Upper lobe of left lung (tissue), 4 donors: Measurements from ENCODE around the gene ARHGEF10L.

Experiments
- EP300 ChIP-seq, 4 donors: sonication (generic); formaldehyde crosslinking; IDR thresholded peaks; one replicate each; pipeline ENCODE4 v1.5.1; 2017; ENCODE audit warnings: antibody characterized with exemption in 4 of 4, control low read depth in 2 of 4
- TF ChIP-seq, protein P1 (sequence below), 6 experiments: fragments of 450-650 bp in 4 of 6; fragments of 200-600 bp in 2 of 6; sonication (generic) in 2 of 6; IDR thresholded peaks; one replicate each; pipeline ENCODE4 v1.5.1; 2016 to 2019; ENCODE audit warnings: antibody characterized with exemption in 6 of 6

GRCh38 chr1:17615959-17616358 lies 76.5 kb downstream of the ARHGEF10L start:
- TF ChIP-seq, protein P1, sequence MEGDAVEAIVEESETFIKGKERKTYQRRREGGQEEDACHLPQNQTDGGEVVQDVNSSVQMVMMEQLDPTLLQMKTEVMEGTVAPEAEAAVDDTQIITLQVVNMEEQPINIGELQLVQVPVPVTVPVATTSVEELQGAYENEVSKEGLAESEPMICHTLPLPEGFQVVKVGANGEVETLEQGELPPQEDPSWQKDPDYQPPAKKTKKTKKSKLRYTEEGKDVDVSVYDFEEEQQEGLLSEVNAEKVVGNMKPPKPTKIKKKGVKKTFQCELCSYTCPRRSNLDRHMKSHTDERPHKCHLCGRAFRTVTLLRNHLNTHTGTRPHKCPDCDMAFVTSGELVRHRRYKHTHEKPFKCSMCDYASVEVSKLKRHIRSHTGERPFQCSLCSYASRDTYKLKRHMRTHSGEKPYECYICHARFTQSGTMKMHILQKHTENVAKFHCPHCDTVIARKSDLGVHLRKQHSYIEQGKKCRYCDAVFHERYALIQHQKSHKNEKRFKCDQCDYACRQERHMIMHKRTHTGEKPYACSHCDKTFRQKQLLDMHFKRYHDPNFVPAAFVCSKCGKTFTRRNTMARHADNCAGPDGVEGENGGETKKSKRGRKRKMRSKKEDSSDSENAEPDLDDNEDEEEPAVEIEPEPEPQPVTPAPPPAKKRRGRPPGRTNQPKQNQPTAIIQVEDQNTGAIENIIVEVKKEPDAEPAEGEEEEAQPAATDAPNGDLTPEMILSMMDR (IDR thresholded peaks at IDR 0.05), result no peak
- TF ChIP-seq EP300 (IDR thresholded peaks at IDR 0.05), result no peak
